Rectal smooth muscle tissue (tissue), 1 donor: Measurements from ENCODE around the gene IRAK1.

Experiments
- H3K27ac ChIP-seq: one replicate; pipeline ENCODE4 v1.7.0; 2013; ENCODE audit warnings: low read depth, low read length, inconsistent platforms
- H3K27me3 ChIP-seq: one replicate; pipeline ENCODE4 v1.7.0; 2013; ENCODE audit warnings: low read length; ENCODE audit not compliant: control insufficient read depth, insufficient read depth
- H3K36me3 ChIP-seq: one replicate; pipeline ENCODE4 v1.7.0; 2013; ENCODE audit warnings: low read length; ENCODE audit not compliant: control insufficient read depth, insufficient read depth
- H3K4me1 ChIP-seq: one replicate; pipeline ENCODE4 v1.7.0; 2013; ENCODE audit warnings: low read length; ENCODE audit not compliant: control insufficient read depth, insufficient read depth
- H3K4me3 ChIP-seq: one replicate; pipeline ENCODE4 v1.7.0; 2013; ENCODE audit warnings: low read length
- H3K9ac ChIP-seq: one replicate; pipeline ENCODE4 v1.7.0; 2013; ENCODE audit warnings: low read length

IRAK1 gene

DNA sequence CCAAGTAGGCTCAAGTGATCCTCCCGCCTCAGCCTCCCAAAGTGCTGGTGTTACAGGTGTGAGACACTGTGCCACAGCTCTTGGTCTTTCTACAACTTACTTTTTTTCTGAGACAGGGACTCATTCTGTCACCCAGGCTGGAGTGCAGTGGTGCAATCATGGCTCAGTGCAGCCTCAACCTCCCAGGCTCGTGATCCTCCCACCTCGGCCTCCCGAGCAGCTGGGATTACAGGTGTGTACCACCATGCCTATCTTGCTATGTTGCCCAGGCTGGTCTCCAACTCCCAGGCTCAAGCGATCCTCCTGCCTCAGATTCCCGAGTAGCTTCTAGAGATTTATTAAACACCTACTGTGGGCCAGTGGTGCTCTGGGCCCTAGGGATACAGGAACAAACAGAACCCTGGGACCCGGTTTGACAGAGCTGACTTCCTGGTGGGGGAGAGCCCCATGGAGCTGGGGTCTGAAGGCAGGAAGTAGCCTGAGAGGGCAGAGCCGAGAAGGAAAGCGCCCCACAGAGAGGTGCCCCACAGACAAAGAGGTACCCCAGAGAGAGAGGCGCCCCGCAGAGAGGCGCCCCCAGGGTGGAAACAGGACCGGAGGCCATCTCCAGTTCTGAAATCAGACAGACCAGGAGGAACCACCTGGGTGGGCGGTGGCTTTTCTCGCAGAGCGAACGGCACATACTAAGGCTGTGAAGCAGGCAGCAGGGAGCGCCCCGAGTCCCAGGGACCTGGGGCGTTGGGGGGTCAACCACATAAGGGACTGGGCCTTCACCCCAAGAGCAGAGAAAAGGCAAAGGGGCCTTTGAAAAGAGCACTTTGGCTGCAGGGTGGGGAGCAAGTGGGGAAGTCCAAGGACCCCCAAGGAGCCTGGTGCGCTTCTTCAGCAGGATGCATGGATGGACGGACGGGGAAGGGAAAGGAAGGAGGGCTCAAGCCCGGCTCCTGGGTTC is 5.0 kb downstream of the IRAK1 start:
- H3K4me3 ChIP-seq: no peak overlapping the region
- H3K4me1 ChIP-seq: no peaks in the 10 kb centered on the region
- H3K27me3 ChIP-seq: peaks cover 4% of the 10 kb centered on the region
- H3K9ac ChIP-seq: no peak overlapping the region
- no peak overlapping the region for H3K27ac ChIP-seq
- H3K36me3 ChIP-seq: peaks cover 4% of the 10 kb centered on the region

DNA sequence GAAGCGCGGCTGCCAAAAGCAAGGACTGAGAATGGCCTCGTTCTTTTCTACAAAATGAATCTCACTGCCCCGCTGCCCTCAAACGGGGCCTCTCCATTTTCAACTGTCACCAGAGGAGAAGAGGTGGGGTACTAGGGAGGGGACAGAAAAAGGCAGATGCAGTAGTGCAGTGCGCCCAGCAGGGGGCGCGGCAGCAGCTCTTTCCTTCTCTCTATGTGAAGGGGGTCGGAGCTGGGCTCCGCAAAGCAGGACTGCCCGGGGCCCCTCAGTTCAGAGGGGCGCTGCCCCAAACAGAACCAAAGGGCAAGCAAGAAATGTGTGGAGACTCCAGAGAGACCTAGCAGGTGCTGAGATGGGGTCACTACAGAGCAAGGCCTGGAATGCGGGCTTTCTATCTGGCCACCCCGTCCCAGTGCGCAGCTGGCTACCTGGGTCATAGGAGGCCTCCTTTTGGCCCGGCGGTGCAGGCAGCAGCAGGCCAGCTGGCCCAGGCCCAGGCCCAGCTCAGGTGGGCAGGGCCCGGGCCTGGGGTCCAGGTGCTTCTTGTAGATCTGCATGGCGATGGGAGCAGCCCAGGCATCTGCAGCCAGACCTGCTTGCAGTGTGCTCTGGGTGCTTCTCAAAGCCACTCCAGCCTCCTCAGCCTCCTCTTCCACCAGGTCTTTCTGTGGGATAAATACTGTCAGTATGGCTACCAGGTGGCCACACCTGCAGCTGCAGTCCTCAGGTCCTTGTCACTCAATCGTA is 5.9 kb downstream of the IRAK1 start:
- Histone ChIP-seq H3K36me3 (peaks cover 4% of the 10 kb centered on the region), H3K27ac (no peak overlapping the region)

DNA sequence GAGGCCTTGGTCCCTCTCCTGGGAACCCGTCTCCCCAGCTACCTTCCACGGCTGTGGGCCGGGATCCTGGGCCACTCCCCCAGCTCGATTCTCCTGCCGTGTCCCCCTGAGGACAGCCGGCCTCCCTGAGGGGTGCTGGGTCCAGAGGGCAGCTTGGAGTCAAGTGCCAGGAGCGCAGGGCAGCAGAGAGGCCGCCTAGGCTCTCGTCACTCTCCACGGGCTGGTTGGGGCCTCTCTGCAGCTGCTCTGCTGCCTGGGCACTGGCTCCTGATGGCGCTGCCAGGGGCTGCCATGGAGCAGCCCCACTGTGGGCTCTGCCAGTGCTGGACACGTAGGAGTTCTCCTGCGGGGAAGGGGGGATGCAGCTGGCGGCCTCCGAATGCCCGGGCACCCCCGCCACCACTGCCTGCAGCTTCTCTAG is 6.7 kb downstream of the IRAK1 start:
- Histone ChIP-seq H3K4me1 (no peaks in the 10 kb centered on the region), H3K36me3 (peaks cover 4% of the 10 kb centered on the region), H3K9ac (no peak overlapping the region), H3K27me3 (peaks cover 4% of the 10 kb centered on the region), H3K4me3 (no peak overlapping the region), H3K27ac (no peak overlapping the region)

More for the DNA sequence above, 5.9 kb downstream of the IRAK1 start:
- Histone ChIP-seq H3K4me3 (no peak overlapping the region), H3K4me1 (no peaks in the 10 kb centered on the region), H3K27me3 (peaks cover 4% of the 10 kb centered on the region), H3K9ac (no peak overlapping the region)

DNA sequence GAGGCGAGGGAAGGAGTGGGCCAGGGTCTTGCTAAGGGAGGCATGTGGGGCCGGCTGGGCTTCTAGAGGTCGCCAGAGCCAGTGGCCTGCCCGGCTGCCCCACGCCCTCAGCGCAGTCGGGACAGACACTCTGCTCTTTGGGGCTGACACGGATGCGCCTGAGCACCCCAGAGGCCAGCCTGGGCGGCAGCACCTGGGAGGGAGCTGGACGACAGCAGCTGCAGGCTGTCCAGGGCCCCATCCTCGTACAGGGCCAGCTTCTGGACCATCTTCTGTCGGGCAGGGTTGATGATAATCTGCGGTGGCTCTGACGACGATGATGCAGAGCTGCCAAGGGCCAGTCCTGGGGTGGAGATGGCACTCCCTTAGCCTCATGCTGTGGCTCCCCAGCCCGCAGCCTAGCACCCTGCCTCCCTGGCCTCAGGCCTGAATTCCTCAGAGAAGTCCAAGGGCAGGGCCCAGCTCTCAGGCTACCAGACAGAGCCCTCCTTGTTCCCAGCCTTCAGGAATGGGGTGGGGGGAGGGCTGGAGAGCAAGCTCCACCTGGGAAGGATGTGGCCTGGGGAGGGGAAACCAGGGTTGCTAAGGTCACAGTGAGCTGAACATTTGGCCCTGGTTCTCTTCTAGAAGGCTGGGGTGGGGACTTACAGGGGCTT is 7.2 kb downstream of the IRAK1 start:
- no peak overlapping the region for H3K4me3 ChIP-seq
- no peaks in the 10 kb centered on the region for H3K4me1 ChIP-seq
- H3K27me3 ChIP-seq: peaks cover 4% of the 10 kb centered on the region
- H3K9ac ChIP-seq: no peak overlapping the region
- no peak overlapping the region for H3K27ac ChIP-seq
- H3K36me3 ChIP-seq: peaks cover 4% of the 10 kb centered on the region

DNA sequence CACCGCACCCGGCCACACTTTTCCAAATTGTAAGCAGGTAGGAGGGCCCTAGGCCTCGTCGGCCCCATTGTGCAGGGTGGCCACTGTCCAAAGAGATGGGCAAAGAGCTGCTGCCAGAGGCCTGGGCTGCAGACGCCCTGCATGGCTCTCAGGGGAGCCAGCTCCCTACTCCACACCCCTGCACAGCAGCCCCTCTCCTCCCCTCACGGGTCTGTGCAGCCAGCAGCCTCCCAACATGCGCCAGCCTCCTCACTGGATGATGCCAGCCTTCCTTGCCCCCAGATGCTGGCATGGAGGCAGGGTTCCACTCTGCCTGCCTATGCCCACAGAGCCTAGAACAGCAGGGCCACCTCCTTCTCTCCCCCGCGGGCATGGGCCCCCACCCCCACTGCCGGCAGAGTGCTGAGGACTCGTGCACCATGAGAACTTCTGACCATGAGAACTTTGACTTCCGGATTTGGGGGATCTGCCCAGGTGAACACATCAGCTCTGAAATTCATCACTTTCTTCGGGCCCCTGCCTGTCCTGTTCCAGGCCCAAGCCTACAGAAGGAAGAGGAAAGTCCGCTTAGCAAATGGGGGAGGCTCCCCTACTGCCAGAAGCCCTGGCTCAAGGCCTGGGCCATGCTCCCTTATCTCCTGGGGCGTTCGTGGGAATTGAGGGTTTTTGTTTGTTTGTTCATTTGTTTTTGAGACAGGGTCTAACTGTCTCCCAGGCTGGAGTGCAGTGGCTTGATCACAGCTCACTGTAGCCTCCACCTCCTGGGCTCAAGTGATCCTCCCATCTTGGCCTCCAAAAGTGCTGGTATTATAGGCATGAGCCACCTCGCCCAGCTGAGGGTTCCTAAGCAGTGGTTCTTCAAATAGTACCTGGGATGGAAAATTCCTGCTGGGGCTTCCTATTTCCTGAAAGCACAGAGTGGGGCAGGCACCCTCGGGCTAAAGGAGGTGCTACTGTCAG is 8.0 kb downstream of the IRAK1 start:
- H3K36me3 ChIP-seq: peaks cover 4% of the 10 kb centered on the region
- H3K27me3 ChIP-seq: peaks cover 4% of the 10 kb centered on the region
- no peak overlapping the region for H3K27ac ChIP-seq
- no peaks in the 10 kb centered on the region for H3K4me1 ChIP-seq
- no peak overlapping the region for H3K9ac ChIP-seq
- H3K4me3 ChIP-seq: no peak overlapping the region

DNA sequence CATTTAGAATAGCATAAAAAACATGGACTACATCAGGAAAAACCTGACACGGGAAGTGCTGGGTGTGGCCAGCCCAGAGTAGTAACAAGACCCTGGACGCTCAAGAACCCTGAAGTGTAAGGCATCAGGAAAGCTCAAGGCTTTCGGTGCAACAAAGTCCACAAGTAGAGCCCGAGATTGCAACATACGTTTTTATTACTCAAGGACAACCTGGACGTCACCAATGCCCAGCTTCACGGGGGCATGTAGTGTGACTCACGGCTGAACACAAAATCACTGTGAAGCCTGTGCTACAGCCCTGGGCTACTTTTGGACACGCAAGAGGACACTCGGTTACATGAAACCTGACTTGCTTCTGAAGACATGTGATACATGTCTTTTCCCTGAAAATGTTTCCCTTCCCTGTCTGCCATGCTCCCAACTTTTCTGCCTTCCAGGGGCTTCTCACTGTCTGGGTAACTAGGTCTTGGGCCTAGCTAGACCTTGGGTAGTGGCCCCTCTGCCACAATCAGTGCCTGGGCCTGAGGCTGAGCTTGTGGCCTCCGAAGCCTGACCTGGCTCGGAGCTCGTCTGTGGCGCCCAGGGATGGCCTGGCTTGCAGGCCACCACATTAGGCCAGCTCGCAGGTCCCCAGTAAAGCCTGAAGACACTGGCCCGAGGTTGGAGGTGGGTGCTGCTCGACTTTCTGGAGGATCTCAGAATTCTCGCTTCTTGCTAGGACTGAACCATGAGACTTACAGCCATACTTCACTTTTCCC is 9.2 kb downstream of the IRAK1 start:
- Histone ChIP-seq H3K4me1 (no peaks in the 10 kb centered on the region), H3K4me3 (no peak overlapping the region), H3K36me3 (peaks cover 4% of the 10 kb centered on the region), H3K27ac (no peak overlapping the region), H3K9ac (no peak overlapping the region), H3K27me3 (peaks cover 7% of the 10 kb centered on the region)

DNA sequence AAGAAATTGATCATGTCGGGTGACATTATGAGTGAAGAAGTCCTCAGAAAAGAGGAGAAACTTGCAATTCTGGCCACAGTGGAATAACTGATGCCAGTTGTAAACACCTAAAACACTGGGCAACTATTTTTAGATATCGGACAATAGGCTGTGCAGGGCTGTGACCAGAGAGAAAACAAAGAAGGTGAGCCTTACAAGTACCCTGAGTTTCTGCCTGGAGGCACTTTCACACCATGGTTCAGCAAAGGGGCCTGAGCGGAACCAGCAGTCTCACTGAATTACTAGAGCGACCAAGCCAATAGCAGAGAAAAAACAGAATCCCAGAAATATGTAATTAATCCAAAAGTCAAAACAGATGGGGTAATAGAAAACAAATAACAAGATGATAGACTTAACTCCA is 11.2 kb downstream of the IRAK1 start:
- H3K36me3 ChIP-seq: peaks cover 4% of the 10 kb centered on the region
- no peak overlapping the region for H3K4me3 ChIP-seq
- no peaks in the 10 kb centered on the region for H3K4me1 ChIP-seq
- no peak overlapping the region for H3K9ac ChIP-seq
- H3K27me3 ChIP-seq: peaks cover 7% of the 10 kb centered on the region
- H3K27ac ChIP-seq: no peak overlapping the region

DNA sequence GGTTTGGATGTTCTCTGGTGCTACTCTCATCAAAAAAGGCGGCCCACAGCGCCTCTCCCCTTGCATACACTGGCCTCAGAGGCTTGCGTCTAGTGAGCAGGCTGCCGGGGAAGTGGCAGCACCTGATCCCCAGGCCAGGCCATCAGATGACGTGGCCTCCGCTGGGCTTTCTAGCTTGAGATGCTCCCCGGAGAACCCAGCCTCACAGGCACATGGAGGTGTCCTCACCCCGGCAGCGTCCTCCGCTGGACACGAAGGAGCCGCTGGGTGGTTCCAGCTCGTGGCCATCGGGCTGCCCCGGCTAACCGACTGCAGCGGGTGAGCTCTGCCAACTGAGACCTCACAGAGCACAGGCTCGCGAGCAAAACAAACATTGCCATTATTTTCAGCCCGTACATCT is 12.8 kb downstream of the IRAK1 start:
- Histone ChIP-seq H3K36me3 (peaks cover 4% of the 10 kb centered on the region), H3K27me3 (peaks cover 5% of the 10 kb centered on the region), H3K9ac (no peak overlapping the region), H3K4me3 (no peak overlapping the region), H3K27ac (no peak overlapping the region), H3K4me1 (no peaks in the 10 kb centered on the region)

DNA sequence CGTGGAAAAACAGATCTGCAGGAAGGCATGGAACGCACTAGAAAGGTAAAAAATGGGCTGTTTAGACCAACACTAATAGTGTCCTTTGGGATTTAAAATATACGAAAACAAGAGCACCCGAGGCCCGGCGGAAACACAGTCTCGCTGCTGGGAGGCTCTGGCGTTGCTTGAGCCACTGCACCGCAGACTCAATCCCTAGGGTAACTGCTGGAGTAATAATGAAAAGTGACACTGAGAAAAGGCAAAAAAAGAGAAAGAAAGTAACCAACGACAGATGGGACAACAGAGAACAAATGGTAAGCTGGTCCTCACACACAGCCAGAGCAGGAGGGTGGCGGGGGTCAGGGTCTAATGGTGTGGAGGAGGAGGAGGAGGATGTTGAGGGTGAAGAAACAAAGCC is 15.4 kb downstream of the IRAK1 start:
- Histone ChIP-seq H3K4me3 (no peak overlapping the region), H3K4me1 (no peaks in the 10 kb centered on the region), H3K27ac (no peak overlapping the region), H3K36me3 (no peaks in the 10 kb centered on the region), H3K27me3 (peaks cover 6% of the 10 kb centered on the region), H3K9ac (no peak overlapping the region)

DNA sequence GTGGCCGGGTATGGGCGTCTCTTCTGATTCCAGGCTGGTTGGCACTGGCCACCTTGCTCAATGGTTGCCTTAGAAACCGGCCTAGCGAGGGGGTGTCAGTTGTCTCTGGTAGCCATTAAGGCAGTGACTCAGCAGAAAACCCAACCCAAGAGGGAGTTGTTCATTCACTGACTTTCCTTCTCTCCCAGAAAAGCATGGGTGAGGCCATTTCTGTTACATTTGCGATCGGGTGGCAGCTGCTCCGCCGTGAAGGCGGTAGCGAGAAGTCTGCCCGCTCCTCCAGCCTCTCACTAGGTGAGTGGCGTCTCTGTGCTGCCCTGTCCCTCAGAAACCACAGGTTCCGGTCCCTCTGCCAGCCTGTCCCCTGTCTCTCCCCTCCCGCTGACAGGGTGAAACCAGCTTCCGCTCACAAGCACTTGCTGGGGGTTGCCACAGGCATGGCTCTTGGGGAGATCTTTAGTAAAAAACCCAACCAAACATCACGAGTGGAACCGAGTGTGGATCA is 17.4 kb downstream of the IRAK1 start:
- Histone ChIP-seq H3K27me3 (peaks cover 9% of the 10 kb centered on the region), H3K9ac (no peak overlapping the region), H3K4me3 (no peak overlapping the region), H3K27ac (no peak overlapping the region), H3K4me1 (no peaks in the 10 kb centered on the region), H3K36me3 (no peaks in the 10 kb centered on the region)

DNA sequence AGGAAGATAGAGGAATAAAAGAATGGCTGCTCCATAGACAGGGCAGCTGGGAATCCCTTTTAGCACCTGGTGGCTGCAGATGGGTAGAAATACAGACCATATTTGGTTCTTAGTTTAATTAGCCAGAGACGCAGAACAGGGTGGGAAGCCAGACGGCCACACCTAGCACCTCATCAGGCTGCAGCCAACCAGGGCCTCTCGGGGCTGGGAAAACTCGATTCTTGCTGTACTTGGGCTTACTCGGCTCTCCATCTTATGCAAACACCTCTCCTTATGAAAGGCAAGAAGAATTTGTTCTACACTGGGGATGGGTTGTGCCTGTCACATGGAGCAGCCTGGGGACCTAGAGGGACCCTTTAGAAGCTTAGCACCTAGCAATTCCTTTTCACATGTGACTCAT is 19.7 kb downstream of the IRAK1 start:
- Histone ChIP-seq H3K4me3 (no peak overlapping the region), H3K9ac (no peak overlapping the region), H3K27ac (no peak overlapping the region), H3K27me3 (peaks cover 6% of the 10 kb centered on the region), H3K4me1 (no peaks in the 10 kb centered on the region), H3K36me3 (no peaks in the 10 kb centered on the region)
